Stimulated activated CD8-positive, alpha-beta memory T cell treated with anti-CD3 and anti-CD28 coated beads, Interleukin-2, amount 100 ng/mL, for 48 hours (primary cell): Measurements from ENCODE around the gene ZNF69.
A peak's percentile ranks its signal among the peaks of the same experiment; 100 is the strongest.
"Not testable (repeated sequence)": the region's sequence is repeated elsewhere in the genome, so short reads cannot be mapped to it uniquely, and the experiment has no call there.

Experiments
- DNase-seq, 2 donors: peaks; one replicate each; pipeline ENCODE4 v3.0.0-alpha.2; 2020; ENCODE audit warnings: low read depth in 2 of 2

The ZNF69 gene

GRCh38 chr19:11894851-11895250, 7.3 kb downstream of the ZNF69 start:
- no peak for DNase-seq

GRCh38 chr19:11902228-11902627, 14.6 kb downstream of the ZNF69 start:
- DNase-seq, result no peak

- DNase-seq, result no peak
Measured at GRCh38 chr19:11905928-11906327, 18.3 kb downstream of the ZNF69 start.

- not testable (repeated sequence) for DNase-seq
Measured at GRCh38 chr19:11911937-11912336, 24.4 kb downstream of the ZNF69 start.

- DNase-seq, result not testable (repeated sequence)
Measured at GRCh38 chr19:11914417-11915051, 27.0 kb downstream of the ZNF69 start.

- DNase-seq, result no peak
Measured at GRCh38 chr19:11921852-11922495, 34.4 kb downstream of the ZNF69 start.

- DNase-seq, result peak; percentile 84 to 91
Measured at GRCh38 chr19:11924886-11925650, 37.5 kb downstream of the ZNF69 start, which contains the start of gene ZNF700. ZNF700 (plus strand) TSS chr19:11925107; CDS start chr19:11925211, 104 bp downstream.

- DNase-seq, result not testable (repeated sequence)
Measured at GRCh38 chr19:11925651-11926187, 38.1 kb downstream of the ZNF69 start.

GRCh38 chr19:11927227-11927626, 39.6 kb downstream of the ZNF69 start:
- no peak for DNase-seq

GRCh38 chr19:11931051-11931450, 43.5 kb downstream of the ZNF69 start:
- no peak for DNase-seq

GRCh38 chr19:11931513-11931912, 43.9 kb downstream of the ZNF69 start:
- DNase-seq, result no peak

- DNase-seq, result not testable (repeated sequence)
Measured at GRCh38 chr19:11935829-11936228, 48.2 kb downstream of the ZNF69 start.

GRCh38 chr19:11938383-11938782, 50.8 kb downstream of the ZNF69 start:
- not testable (repeated sequence) for DNase-seq

GRCh38 chr19:11941361-11941887, 53.8 kb downstream of the ZNF69 start:
- DNase-seq, result not testable (repeated sequence)

- DNase-seq, result no peak
Measured at GRCh38 chr19:11942008-11942842, 54.6 kb downstream of the ZNF69 start.

- no peak for DNase-seq
Measured at GRCh38 chr19:11942843-11943108, 55.2 kb downstream of the ZNF69 start.

GRCh38 chr19:11944656-11945055, 57.1 kb downstream of the ZNF69 start:
- no peak for DNase-seq

GRCh38 chr19:11948646-11949045, 61.1 kb downstream of the ZNF69 start:
- no peak for DNase-seq

- DNase-seq, result no peak
Measured at GRCh38 chr19:11949201-11949600, 61.6 kb downstream of the ZNF69 start.

GRCh38 chr19:11949614-11950080, 62.1 kb downstream of the ZNF69 start:
- not testable (repeated sequence) for DNase-seq

GRCh38 chr19:11950312-11950711, 62.7 kb downstream of the ZNF69 start:
- DNase-seq, result no peak
